Activated CD4-positive, CD25-positive, alpha-beta regulatory T cell treated with anti-CD3 and anti-CD28 coated beads, Interleukin-2, amount 50 U/mL, for 16 hours (primary cell): ENCODE data around the gene BCO2.
A peak's percentile ranks its signal among the peaks of the same experiment; 100 is the strongest.

ENCODE experiments used
- DNase-seq: peaks from one replicate; pipeline ENCODE4 v3.0.0-alpha.2; 2020; ENCODE audit warnings: low read depth, low spot score

The BCO2 gene

DNA sequence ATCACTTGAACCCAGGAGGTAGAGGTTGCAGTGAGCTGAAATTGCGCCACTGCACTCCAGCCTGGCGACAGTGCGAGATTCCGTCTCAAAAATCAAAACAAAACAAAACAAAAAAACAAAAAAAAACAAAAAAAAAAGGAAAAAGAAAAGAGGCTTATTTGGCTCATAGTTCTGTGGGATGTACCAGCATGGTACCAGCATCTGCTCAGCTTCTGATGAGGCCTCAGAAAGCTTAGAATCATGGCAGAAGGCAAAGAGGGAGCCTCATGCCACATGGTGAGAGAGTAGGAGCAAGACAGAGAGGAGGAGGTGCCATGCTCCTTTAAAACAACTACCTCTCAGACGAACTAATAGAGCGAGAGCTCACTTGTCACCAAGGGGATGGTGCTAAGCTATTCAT lies 40.3 kb downstream of the BCO2 start:
- no peak for DNase-seq

DNA sequence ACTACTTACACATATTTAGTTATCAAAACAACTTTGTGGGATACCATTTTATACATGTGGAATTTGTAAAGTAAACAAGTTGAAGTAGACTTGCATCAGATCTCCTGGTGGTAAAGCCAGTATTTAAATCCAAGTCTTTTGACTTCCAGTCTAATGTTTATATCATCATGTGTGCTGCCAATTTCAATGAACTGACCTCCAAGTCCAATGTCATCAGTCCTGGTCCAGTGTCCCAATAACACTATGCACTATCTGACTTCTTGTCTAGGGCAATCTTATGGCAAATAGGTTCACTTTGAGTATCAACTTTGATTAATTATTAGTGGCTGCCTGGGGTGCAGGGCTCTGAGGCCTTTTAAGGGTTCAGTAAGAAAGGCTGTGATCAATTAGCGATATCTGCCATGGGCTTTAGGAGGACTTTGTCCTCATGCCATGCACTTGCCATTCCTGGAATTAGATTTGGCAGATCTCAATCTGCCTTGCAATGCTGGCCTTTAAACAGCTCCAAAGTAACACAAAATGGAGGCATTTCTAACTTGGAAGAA lies 41.3 kb downstream of the BCO2 start:
- DNase-seq: no peak

DNA sequence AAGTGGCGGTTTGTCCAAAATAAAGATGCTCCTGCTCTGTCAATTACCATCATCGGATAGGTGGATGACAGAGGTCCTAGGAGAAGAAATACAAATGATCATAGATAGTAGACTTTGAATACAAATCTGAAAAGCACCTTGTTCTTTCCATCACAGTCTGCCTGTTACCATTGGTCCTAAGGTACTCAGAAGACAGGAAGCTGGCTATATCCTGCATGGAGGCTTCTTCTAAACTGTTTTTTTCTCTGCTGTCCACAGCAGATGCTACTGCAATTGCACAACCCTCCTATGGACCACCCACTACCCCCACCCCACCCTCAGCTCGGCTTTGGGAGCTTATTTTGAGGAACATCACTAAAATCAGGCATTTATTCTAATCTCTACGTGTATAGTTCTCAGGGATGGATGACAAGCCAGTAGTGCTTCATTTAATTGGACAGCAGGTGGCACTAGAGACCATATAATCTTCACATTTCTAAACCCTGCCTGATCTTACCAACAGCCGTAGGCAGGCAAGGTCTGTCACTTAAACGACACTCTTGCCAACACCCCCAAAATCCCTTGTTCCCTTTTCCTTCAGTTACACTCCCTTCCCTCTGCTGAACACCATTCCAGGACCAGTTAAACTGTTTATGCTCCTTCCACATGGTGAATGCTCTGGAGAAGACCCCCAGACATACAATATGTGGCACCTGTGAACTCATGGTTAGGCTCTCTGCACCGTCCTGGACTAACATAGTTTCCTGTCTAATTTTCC lies 44.3 kb downstream of the BCO2 start:
- DNase-seq: peak; percentile 15

DNA sequence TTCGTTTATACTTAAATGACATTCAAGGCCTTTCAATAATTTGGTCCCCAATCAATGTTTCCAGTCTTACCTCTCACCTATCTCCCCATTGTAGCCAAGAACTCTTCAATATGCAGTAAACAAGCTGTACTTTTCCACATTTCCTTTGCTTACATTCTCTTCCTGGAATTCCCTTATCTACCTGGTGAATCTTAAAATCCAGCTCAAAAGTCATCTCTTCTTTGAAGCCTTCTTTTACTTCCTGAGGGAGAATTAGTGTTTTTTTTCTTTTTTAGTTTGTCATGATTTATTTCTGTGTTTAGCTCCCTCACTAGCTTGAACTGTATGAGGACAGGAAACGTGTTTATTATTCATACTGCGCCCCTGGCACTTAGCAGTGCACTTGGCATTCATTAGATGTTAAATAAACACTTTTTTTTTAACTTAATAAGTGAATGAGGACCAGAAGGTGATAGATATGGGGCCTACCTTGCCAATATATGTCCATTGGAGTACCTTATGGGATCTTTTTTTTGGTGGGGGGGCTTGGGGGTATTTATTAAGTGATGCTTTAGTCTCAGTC lies 46.0 kb downstream of the BCO2 start:
- DNase-seq: no peak

DNA sequence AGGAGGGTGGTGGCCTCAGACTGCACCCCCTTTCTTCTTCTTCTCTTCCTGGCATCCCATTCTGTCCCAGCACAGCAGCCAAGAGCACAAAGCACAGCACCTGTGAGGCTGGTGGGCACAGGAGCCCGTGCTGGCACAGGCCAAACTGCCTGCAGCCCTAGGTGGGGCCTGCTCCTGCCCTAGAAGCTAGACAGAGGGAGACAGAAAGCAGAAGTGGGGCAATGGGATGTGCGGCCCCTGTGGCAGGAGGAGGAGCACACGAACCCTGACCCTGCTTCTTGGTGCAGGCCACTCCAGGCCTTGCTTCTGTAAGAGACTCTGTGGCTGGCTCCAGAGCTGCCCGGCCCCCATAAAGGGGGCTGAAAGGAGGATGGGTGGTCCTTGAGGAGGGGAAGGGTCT lies 47.0 kb downstream of the BCO2 start:
- no peak for DNase-seq

DNA sequence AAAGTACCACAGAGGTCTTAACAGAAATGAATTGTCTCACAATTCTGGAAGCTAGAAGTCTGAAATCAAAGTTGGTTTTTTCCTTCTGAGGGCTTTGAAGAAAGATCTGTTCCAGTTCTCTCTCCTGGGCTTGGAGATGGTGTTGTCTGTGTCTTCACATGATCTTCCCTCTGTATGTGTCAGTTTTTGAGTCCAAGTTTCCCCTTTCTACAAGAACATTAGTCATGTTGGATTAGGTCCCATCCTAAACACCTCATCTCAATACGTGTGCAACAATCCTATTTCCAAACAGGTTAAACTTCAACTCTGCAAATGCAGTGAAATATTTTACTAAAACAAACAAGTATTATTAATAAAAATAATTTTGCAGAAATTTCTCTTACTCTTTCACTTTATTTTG lies 47.8 kb downstream of the BCO2 start:
- no peak for DNase-seq

DNA sequence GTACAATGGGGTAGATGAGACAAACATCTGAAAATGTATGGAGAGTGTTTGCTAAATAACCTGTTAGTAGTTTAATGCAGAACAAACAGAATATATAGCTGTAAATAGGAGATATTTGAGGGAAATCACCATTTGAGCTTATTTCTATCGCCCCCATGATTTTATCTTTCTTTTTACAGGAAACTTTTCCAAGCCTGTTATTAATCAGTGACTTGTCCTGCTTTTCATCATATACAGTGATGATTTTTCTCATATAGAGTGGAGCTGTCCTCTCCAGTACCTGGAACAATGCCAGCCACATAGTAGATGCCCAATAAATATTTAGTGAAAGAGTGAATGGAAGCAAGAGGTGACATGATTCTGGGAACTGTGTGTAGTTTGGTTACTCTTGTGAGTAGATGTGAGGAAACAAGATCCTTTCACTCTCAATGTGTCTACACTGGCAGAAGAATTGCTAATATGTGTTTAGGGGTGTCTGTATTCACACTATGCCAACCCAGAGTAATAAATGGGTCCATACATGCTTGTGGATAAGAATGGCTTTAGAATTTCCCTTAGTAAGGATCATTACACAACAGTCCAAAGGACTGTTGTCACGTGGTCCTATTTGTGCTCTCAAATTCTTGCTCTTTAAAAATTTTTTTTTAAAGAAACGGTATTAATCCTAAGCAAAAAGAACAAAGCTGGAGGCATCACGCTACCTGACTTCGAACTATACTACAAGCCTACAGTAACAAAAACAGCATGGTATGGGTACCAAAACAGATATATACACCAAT lies 48.6 kb downstream of the BCO2 start:
- DNase-seq: no peak

DNA sequence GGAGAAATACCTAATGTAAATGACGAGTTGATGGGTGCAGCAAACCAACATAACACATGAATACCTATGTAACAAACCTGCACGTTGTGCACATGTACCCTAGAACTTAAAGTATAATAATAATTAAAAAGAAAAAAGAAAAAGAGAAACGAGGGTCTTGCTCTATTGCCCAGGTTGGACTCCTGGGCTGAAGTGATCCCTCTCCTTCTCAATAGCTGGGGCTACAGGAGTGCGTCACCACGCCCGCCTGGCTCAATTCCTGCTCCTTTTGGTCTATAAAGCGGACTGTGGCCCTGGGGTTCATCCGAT lies 50.4 kb downstream of the BCO2 start:
- no peak for DNase-seq

DNA sequence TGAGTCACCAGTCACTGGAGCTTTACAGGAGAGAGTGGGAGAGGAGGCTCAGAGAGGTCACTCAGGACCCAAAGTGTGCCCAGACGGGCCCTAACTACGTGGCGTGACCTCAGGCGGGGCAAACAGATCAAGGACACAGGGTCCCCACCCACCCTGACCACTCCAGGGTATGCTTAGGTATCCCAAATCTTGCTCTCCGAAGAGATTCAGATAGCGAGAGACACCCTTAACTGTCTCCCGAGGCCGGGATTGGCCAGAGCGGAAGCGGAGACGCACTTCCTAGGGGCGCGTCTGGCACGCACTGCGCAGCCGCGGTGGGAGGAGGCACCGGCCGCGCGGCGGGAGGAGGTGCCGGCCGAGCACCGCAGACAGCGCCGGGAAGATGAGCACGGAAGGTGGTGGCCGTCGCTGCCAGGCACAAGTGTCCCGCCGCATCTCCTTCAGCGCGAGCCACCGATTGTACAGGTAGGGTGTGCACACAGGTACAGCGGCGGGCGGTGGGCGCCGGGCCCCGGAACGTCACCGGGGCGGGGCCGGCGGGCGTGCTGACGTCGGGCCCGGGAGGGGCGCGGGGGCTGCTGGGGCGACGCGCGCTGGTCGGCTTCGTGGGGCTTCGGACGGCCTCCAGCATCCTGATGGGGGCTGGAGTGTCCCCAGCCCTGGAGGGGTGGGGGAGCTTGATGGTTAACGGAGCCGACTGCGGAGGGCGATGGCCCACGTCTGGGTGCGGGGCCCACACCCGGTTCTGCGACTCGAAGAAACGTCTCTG lies 50.9 kb downstream of the BCO2 start, which contains the start of gene PTS:
Gene PTS, plus strand, starts transcription at position 367 of the 769 bp plus-strand sequence. Its CDS starts 16 bp downstream, at position 383.
- DNase-seq: peak; percentile 76

DNA sequence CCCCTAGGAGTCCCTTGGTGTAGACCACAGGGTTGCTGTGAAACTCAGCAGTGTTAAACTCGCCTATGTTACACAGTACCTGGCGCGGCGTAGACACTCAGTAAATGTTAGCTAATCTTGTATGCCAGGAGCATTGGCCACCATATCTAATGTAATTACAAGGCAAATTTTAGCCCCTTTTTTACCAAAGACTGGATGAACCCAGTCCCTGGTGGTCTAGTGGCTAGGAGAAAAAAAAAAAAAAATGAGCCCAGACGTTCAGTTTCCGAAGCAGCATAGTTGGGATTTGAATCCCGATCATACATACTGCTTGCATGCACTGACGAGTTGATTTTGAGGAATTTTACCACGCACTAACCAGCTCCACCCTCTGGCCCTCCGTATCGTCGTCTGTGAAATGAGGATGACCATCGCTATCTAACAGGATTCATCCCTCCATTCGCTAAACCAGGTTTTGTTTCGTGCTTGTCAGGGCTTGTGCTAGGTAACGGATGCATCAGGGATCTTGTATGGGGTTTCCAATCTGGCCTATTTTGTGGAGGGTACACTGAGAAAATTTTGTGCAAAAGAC lies 51.6 kb downstream of the BCO2 start:
- no peak for DNase-seq

DNA sequence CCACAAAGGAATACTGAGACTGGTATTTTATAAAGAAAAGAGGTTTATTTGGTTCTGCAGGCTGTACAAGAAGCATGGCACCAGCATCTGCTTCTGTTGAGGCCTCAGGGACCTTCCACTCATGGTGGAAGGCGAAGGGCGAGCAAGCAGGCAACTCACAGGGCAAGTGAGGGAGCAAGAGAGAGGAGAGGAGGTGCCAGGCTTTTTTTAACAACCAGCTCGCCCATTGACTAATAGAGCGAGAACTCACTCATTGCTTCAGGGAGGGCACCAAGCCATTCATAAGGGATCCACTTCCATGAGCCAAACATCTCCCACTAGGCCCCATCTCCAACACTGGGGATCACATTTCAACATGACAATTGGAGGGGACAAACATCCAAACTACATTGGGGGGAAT lies 52.2 kb downstream of the BCO2 start:
- DNase-seq: no peak

DNA sequence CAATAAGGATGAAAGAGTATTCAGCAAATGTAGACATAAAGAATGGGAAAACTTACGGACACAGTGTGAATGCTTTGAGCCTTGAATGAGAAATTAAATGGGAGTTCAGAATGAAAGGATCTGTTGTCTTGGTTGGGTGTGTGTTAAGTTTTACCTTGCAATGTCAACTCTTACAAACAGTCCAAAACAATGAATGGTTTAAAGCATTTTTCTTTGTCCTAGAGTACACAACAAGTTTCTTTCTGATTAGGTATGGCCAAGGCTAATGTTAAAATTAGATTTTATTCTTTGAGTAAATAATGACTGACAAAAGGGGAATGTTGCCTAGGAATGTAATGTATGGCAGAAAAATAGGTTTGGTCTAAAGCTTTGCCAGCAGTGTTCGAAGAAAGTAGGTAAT lies 53.4 kb downstream of the BCO2 start:
- DNase-seq: no peak

DNA sequence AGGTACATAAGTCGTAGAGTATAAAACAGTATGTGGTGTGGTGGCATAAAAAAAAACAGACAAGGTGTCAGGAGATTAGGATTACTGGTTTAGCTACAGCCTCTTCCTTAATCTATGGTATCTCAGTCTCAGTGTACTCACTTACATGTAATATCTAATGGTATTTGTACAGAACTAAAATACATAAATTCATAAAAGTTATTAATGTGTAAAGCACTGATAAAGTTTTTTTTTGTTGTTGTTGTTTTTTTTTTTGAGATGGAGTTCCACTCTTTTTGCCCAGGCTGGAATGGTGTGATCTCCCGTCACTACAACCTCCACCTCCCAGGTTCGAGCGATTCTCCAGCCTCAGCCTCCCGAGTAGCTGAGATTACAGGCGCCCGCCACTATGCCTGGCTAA lies 53.8 kb downstream of the BCO2 start:
- DNase-seq: no peak

DNA sequence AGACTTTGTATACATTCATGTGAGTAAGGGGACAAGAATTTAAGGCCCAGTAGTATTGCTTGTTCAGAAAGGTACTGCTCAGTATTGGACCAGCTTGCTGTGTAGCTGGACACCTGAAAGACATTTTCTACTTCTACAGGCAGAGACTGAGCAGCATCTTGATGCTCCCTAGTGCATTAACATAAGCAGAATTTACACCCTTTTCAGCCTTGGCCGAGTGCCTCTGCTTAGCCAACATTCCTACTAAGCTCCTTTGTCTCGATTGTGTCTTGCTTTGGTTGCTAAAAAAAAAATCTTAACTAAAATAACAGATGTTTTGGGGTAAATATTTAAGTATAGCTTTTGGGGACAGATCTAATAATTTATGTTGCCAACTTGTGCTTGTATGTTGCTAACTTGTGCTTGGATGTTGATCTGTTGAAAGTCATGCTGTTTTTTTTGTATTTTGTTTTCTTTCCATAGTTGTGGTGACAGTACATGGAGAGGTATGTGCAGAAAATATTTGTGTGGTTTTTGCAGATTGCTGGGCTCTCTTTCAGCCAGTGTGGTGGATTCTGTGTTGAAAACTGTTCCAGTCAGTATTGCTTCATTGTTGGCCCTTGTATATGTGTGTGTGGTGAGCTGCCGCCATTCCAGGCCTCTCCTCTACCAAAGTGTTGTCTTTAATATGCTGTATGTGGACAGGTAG lies 54.6 kb downstream of the BCO2 start:
- DNase-seq: no peak

DNA sequence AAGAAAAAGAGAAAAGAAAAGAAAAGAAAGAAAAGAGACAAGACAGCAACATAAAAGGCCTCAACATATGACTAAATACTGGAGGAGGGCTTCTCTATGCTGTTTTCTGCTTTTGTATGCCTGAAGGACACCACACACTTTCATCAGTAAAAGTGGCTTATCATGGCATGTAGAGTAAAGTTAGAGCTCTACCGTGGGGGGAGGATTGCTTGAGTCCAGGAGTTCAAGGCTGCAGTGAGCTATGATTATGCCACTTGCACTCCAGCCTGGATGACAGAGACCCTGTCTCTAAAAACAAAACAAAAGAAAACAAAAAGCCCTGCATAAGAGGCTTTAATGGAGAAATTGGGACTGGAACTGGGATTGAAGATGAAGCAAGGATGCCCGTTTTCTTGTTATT lies 56.6 kb downstream of the BCO2 start:
- no peak for DNase-seq

DNA sequence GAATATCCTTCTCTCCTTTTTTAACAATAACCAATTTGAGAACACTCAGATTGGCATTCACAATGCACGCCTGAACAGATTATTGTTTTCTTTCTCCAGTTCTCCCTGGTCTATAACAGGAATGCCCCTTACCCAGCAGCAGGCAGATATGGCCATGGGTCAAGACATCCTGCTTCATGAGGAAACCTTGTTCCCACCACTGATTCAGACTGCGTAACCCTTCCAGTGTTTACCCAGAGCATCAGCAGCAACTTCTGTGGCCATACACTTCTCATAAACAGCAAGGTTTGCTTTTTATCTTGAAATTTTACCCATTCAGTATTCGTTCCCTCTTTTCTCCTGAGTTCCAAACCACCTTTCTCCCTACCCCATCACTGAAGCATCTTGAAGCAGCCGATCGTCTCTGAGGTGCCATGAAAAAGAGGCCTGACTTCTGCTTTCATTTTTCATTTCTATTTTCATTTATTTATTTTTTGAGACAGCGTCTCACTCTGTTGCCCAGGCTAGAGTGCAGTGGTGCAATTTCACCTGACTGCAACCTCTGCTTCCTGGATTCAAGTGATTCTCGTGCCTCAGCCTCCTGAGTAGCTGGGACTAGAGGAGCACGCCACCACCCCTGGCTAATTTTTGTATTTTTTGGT lies 60.6 kb downstream of the BCO2 start:
- DNase-seq: no peak

DNA sequence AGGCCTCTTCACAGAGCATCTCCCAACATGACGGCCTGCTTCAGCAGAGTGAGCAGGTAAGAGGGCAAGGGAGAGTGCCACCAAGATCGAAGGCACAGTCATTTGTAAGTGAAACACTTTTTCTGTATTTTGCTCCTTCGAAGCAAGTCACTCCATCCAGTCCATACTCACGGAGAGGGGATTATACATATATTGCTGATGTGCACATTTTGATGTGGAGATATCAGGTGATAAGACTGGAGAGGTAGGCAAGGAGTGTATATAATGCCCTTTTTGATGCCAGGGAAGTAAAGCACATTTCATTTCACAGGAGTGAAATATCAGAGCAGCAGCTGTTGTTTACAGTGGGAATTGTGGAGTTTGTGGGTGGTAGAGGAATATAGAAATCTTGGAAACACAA lies 62.1 kb downstream of the BCO2 start:
- no peak for DNase-seq

DNA sequence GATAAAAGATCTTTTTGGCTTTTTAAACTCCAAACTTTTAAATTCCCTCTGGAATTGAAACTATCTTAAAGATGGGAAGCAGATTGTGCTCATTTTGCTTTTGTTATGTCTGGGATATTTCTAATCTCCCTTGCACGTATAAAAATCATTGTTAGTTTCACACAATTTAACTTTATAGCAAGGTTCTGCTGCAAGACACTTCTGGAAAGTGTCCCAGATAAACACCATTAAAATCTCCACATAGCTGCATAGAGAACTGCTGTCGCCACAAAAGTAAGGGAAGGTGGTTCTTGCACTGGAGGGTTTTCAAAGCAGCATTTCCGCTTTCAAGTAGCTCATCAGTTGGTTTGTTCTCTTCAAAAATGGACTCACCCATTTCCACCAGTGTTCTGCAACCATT lies 62.7 kb downstream of the BCO2 start:
- no peak for DNase-seq

DNA sequence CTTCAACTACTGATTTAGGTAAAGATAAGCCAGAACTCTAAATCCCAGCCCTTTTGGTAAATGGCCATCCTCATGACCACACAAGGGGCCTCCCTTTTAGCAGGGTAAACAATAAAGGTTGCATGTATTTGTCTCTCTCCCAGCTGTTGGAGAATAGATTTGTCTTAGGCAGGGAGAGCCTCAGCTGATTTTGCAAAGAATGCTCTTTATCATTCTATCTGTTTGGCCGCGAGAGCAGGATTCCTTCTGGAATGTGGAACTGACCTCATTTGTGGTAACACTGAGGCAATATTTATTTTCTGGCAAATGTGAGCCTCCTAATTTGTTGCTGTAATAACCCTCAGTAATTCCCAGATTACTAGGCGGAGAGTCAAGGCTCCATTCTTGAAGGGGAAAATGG lies 66.2 kb downstream of the BCO2 start:
- DNase-seq: no peak

DNA sequence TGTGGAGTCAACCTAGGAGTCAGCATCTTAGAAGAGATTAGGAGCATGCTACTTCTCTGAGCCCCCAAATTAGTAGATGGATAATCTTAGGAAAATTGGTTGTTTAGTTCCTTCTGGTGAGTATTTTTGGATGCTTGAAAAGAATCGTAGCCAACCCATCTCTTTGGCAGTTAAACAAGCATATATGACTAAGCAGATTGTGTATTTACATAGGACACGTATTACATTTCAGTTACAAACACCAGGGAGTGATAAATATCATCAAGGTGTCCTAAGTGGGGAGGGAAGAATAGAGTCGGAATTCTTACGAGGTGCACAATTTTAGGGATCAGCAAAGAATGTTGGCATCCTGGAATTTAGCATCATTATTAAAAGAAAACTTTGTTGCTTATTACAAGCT lies 71.9 kb downstream of the BCO2 start:
- no peak for DNase-seq

DNA sequence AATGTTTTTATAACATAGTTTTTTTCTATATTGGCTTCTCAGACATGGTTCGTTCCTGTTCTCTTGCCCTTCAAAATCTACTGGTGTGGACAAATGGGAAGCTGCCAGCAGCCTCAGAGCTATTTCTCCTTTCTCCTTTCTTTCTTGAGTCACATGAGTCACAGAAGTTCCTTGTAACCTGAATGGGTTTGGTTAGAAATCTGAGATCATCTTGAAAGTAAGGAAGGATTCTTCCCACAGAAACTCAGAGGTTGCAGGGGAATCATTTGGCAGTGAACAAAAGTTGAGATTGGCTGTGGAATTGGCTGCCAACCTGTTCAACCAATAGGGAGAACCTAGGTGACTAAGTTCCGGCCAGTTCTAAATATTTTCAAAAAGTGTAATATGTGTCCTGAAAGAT lies 72.9 kb downstream of the BCO2 start:
- no peak for DNase-seq
